HG02938 (cell line): ENCODE results near the gene PHLDA3.
"Not testable (repeated sequence)": the region's sequence is repeated elsewhere in the genome, so short reads cannot be mapped to it uniquely, and the experiment has no call there.

ENCODE experiments used
- ATAC-seq: cut with Tn5 transposase; IDR thresholded peaks from one replicate; pipeline ENCODE4 v1.9.1; 2021; ENCODE audit warnings: mild to moderate bottlenecking, moderate library complexity; ENCODE audit not compliant: unreplicated experiment

The PHLDA3 gene

DNA sequence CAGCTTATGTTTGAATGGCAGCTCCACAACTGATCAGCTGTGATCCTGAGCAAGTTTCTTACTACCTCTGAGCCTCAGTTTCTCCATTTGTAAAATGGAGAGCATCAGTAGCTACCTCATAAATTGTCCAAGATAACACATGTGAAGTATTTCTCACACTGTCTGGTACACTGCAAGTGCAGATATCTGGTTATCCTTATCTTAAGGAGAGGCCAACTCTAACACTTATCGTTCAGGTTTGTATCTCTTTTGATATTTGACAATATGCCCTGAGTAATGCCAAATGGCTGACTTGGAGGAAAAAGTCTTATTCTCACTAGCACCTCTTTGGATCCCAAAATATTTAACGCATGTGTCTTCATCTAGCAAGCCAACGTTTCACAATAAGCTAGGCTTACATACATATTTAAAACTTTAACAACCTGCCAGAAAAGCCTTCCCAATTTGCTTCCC is 35.2 kb upstream of the PHLDA3 start:
- ATAC-seq, result no peak

DNA sequence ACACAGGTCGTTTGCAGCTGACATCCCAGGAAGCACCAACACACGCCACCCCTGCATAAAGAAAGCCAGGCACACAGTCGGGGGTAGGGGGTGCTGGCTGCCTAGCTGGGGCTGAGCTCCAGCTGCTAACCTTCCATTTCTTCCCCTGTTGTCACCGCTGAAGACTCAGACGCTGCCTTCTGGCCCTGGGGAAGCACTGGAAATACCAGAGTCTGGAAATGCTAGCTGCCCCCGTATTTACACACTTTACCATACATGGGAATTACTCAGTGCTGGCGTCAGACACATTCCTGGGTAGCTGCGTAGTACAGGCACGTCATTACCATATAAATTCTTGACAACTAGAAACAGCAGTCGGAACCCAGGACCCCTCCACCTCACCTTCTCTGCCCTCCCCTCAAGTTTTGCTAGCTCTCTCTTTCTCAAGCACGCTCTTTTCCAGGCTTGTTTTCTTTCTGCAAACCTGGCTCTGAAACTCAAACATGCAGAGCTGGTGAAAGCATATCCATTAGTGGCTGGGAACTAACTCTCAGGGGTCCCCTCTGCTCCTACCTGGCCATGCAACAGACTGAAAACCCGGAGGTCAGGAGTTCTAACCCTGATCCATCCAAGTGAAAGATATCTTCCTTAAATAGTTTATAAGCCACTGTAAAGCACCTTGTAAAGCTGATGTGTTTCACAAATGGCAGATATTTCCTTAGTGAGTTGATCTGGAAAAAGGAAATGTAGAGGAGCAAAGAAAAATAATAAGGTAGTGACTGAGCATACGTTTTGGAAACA is 34.6 kb upstream of the PHLDA3 start:
- ATAC-seq, result no peak

DNA sequence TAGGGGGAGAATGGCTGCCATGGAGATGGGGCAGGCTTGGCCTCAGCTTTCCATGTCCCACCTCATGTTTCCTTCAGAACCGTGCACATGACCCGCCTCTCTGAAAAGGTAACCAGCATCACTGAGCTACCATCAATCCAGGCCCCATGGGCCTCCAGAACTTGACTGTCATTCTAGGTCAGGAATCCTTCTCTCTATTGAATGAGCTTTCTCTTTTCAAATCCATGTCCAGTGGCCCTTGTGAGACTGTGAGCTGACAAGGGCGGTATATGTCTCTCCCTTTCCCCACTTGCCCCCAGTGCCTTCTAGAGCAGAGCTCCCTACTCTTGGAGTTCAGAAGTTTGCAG is 33.5 kb upstream of the PHLDA3 start:
- no peak for ATAC-seq

DNA sequence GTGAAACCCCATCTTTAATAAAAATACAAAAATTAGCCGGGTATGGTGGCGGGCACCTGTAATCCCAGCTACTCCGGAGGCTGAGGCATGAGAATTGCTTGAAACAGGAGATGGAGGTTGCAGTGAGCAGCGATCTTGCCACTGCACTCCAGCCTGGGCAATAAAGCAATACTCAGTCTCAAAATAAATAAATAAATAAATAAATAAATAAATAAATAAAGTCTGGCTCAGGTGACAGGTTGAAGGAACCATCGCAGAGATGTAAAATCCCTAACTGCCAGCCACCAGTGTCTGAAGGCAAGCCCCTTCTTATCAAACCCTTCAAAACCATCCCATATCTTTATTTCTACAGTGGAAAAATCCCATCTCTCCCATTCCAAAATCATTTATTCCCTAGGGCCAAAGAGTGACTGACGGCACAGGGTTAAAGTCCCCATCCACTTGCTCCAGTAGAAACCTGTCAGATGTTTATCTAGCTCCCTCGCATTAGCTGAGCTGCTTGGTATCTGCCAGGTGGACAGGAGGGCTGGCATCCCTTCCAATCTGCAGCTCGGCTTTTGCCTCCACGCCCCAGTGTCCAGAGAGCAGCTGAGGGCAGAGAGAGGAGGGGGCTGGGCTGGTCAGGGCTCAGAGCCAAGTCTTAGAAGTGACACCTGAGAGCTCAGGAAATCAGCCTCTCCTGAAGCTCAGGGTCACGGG is 33.0 kb upstream of the PHLDA3 start:
- ATAC-seq, result no peak

- ATAC-seq, result no peak
Observed at GRCh38 chr1:201501144-201501543, 32.2 kb upstream of the PHLDA3 start.

GRCh38 chr1:201500670-201501120 is 31.7 kb upstream of the PHLDA3 start:
- no peak for ATAC-seq

- ATAC-seq, result no peak
Observed at GRCh38 chr1:201499795-201500669, 31.0 kb upstream of the PHLDA3 start.

GRCh38 chr1:201499191-201499590 is 30.2 kb upstream of the PHLDA3 start:
- no peak for ATAC-seq

DNA sequence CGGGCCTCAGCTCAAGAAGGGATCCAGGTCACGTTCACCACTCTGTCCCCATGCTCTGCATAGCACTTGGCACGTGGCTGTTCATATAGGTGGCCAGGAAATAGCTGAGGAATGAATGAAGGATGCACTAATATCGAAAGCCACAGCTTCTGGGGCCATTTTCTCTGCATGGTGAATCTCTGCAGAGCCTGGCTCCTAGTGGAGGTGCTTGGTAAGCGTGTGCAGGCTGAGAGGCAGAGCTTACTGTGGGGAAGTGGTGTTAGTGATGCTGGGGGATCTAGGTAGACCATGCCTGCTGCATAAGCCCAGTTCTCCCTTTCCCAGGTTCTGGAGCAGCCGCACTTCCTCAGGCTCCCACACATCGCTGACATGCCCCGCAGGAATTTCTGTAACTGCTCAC is 29.6 kb upstream of the PHLDA3 start:
- no peak for ATAC-seq

GRCh38 chr1:201497935-201498509 is 29.0 kb upstream of the PHLDA3 start:
- ATAC-seq, result no peak

- no peak for ATAC-seq
Observed at GRCh38 chr1:201496296-201496690, 27.3 kb upstream of the PHLDA3 start.

GRCh38 chr1:201495551-201496295 is 26.7 kb upstream of the PHLDA3 start:
- no peak for ATAC-seq

GRCh38 chr1:201493757-201494617 is 25.0 kb upstream of the PHLDA3 start:
- no peak for ATAC-seq

DNA sequence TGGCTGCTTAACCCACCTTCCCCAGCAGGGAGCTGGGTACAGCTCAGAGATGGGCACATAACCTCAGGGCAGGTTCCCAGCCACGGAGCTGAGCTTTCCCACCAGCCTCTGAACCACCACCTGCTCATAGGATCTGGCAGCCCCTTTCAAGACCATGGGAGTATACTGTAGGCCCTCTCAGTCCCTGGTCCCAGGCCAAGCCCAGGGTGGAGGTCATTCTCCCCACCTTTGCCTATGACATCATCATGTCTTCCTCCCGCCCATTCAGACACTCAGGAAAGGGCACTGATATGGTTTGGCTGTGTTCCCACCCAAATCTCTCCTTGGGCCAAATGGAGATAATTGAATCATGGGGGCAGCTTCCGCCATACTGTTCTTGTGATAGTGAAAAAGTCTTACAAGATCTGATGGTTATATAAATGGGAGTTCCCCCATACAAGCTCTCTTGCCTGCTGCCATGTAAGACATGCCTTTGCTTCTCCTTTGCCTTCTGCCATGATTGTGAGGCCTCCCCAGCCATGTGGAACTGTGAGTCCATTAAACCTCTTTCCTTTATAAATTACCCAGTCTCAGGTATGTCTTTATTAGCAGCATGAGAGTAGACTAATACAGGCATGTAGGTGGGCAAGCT is 24.2 kb upstream of the PHLDA3 start:
- not testable (repeated sequence) for ATAC-seq

DNA sequence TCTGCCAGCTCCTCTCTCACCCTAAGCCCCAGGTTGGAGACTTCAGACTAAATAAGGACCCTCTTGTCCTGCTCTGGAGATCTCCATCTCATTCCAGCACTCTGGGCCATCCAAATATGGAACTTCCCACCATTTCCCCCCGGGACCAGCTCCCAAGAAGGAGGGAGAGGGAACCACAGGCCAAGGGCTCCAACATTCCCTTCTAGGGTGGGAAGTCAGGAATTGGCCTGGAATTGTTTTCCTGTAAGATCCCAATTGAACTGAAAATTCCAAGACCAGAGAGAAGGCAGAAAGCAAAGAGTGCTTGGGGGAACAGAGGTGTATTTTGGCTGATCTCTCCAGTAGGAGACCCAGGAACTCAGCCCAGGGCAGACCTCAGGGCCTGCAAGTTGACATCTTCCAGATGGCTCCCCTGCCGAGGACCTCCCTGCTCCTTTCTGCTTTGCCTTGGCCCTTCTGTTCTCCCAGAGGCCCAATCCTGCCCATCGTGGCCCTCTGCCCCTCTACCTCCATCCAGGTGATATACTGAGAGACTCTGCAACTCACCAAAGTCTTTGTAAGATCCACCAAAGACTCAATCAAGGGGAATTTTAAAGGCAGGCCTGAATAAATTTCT is 23.0 kb upstream of the PHLDA3 start:
- ATAC-seq, result no peak

GRCh38 chr1:201490708-201491131 is 21.7 kb upstream of the PHLDA3 start:
- no peak for ATAC-seq

- ATAC-seq, result no peak
Observed at GRCh38 chr1:201489643-201490261, 20.8 kb upstream of the PHLDA3 start.
